GM21529 (cell line): Measurements from ENCODE around the gene SDC4.

ENCODE experiments used
- ATAC-seq: cut with Tn5 transposase; IDR thresholded peaks from one replicate; pipeline ENCODE4 v1.9.1; 2021; ENCODE audit not compliant: unreplicated experiment

SDC4 gene

DNA sequence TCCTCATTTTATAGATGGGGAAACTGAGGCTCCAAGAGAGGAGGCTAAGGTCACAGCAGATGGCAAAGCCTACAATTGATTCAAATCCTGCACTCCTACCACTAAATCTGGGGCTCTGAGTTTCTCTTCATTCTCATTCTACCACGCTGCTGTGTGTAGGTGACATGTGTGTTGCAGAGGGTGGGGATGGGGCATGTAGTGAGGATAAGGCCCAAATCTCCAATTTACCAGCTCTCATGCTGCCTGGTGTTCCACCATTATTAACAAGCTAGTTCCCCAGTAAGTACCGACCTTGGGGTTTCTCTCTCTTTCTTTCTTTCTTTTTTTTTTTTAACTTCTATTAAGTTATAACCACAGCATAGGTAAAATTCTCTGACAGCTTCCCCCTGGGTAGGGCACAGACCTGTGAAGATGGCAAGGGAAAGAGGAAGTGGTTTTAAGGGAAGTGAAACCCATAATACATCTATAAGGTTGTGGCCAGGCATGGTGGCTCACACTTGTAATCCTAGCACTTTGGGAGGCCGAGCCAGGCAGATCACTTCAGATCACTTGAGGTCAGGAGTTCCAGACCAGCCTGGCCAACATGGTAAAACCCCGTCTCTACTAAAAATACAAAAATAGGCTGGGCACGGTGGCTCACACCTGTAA, 27.2 kb downstream of the SDC4 start:
- no peak for ATAC-seq

DNA sequence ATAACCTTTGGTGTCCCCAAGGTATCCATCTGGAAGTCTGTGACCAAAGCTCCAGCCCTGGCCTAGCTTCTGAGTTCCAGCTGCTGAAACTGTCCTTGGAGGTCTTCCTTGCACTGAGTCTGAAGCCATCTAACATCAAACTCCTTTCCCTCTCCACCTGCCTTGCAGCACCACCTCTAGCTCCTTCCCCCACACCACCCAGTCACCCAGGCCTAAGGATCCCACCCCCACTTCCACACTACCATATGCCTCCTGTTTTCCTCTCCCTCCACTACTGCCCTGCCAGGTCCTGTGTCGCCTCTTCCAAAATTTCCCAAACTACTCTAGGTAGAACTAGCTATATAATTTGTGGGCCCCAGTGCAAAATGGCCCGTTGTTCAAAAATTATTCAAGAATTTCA, 29.3 kb downstream of the SDC4 start:
- no peak for ATAC-seq

DNA sequence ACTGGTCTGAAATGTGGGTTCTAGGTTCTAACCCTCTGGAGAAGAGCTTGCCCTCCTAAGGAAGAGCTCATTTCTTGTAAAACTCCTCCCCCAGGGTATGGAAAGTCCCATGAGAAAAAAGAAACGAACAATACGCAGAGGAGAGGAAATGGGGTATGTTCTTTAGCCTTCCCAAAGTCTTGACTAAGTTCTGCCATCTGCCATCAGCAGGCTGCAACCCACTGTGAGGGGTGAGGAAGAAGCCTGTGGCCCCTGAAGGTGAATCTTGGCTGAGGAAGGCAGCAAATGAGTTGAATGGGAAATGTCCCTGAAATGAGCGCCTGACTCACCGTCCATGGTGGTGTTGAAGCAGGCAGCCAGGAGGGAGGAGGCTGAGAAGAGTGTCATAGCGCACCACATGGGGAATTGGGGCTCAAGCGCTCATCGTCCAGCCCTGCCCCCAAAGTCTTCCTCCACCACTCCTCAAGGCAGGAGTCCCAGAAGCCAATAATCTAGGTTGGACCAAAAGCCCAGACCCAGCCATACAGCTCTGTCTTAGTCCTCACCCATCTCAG, 29.8 kb downstream of the SDC4 start:
- no peak for ATAC-seq

- ATAC-seq = no peak
Measured at GRCh38 chr20:45317826-45318225, 30.4 kb downstream of the SDC4 start.

DNA sequence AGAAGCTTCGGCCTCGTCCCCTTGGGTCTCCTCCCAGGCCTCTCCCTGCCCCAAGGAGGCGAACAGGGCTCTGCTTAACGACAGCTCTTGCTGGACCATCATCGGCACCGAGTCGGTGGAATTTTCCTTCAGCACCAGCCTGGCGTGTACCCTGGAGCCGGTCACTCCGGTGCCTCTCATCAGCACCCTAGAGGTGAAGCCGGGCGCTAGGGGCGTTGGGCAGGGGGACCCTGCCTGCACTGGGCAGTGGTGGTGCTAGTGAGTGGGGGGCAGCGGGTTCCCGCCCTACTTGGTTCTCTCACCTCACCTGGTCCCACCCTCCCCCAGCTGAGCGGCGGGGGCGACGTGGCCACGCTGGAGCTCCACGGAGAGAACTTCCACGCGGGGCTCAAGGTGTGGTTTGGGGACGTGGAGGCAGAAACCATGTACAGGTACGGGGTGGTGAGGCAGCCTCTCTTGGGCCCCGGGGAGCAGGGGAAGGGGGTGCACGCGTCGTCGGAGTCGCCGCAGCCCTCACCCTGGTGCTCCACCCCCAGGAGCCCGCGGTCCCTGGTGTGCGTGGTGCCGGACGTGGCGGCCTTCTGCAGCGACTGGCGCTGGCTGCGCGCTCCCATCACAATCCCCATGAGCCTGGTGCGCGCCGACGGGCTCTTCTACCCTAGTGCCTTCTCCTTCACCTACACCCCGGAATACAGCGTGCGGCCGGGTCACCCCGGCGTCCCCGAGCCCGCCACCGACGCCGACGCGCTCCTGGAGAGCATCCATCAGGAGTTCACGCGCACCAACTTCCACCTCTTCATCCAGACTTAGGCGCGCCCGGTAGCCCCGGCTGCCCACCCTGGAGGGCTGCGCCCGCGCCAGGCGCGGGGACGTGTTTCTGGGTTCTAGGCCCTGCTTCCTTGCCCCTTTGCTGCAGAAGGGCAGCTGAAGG, 31.8 kb downstream of the SDC4 start:
- no peak for ATAC-seq

- ATAC-seq = no peak
Measured at GRCh38 chr20:45315672-45316071, 32.6 kb downstream of the SDC4 start.

- no peak for ATAC-seq
Measured at GRCh38 chr20:45313943-45314342, 34.3 kb downstream of the SDC4 start.

DNA sequence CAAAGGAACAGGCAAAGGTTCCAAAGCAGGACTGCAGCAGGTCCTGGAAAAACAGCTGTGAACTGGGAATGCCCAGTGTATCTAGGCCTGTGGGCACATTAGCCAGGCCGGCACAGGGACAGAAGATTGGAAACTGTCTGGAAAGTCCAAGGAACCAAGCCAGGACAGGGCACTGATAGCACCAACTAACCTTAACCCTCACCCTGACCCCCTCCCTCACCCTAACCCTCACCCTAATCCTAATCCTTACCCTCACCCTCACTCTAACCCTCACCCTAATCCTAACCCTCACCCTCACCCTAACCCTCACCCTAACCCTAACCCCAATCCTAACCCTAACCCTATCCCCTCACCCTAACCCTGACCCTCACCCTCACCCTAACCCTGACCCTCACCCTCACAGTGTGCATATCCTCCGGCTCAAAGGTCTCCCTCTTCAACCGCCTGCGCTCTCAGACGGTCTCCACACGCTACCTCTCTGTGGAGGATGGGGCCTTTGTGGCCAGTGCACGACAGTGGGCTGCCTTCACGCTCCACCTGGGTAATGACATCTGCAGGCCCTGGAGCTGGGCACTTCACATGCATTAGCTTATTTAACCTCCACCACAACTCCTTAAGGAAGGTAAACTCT, 35.0 kb downstream of the SDC4 start:
- no peak for ATAC-seq

GRCh38 chr20:45312241-45312640, 36.0 kb downstream of the SDC4 start:
- no peak for ATAC-seq

DNA sequence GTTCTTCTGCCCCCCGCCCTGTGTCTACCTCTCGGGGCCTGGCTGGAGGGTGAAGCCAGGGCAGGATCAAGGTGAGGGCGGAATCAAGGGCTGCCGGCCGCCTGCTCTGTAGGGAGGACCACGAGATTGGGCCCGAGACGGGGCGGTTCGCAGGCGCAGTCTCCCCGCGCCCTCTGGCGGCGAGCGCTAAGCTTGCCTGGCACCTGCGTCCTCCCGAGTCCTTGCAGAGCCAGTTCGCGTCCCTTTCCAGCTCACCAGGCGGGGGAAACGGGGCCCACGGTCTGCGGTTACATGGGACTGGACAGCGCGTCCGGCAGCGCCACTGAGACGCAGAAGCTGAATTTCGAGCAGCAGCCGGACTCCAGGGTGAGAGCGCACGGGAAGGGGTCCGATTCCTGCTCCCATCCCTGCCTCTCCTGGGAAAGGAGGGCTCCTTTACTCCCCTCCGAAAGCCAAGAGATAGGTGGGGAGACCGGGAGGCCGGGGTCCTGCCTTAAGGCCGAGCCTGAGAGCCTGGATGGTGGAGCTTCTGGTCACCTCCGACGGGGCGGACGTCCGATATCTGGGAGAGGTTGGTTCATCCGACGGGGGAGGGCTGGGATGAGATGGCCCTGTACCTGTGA, 36.5 kb downstream of the SDC4 start:
- no peak for ATAC-seq

- no peak for ATAC-seq
Measured at GRCh38 chr20:45309075-45309474, 39.1 kb downstream of the SDC4 start.

GRCh38 chr20:45308117-45308778, 40.0 kb downstream of the SDC4 start, which contains the start of gene MATN4:
Gene MATN4 (minus strand): TSS chr20:45308299. CDS start chr20:45305582, 2,717 bp downstream.
- ATAC-seq = no peak

GRCh38 chr20:45307076-45307640, 41.1 kb downstream of the SDC4 start:
- ATAC-seq = no peak

DNA sequence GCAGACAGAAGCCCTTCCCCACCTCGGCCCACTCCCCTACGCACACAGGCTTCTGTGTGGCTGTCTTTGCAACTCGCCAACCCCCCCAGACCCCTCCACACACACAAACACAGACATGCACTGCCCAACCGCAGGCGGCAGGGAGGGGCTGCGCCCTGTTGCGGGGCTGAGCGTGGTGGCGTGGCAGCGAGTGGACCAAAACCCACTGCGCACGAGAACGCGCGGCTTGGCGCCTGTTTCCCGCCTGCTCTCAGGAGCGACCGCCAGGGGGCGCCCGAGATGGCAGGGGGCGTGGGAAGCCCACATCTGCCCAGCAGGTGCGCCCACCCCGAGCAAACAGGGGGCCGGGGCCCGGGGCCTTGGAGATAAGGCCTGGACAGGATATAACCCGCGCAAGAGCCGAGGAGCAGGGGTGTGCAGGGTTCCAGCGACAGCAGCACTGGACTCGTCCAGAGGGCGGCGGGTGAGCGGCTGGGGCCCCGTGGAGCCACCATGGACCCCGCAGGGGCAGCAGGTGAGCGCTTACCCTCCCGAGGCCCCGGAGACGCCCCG, 41.7 kb downstream of the SDC4 start, which contains the start of gene RBPJL:
TSS of gene RBPJL (plus strand) at position 410 of the 552 bp plus-strand sequence. CDS start at position 493, 83 bp downstream.
- ATAC-seq = no peak

DNA sequence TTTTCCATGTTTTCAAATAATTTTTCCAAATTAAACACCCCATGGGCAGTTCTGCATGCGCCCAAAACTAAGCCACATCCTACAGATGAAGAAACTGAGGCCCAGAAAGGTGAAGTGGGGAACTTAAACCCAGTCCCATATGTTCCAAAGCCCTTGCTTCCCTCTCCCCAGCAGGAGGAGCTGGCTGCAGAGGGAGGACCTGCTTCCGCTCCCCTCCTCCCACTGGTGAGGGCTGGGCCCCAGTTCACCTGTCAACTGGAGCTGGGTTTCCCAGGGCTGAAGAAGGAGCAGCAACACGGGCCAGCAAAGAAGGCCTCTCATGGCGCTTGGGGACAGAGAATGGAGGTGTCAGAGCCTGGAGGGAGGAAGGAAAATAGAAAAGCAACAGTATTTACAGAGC, 43.0 kb downstream of the SDC4 start:
- no peak for ATAC-seq

GRCh38 chr20:45304464-45304999, 43.7 kb downstream of the SDC4 start:
- no peak for ATAC-seq

DNA sequence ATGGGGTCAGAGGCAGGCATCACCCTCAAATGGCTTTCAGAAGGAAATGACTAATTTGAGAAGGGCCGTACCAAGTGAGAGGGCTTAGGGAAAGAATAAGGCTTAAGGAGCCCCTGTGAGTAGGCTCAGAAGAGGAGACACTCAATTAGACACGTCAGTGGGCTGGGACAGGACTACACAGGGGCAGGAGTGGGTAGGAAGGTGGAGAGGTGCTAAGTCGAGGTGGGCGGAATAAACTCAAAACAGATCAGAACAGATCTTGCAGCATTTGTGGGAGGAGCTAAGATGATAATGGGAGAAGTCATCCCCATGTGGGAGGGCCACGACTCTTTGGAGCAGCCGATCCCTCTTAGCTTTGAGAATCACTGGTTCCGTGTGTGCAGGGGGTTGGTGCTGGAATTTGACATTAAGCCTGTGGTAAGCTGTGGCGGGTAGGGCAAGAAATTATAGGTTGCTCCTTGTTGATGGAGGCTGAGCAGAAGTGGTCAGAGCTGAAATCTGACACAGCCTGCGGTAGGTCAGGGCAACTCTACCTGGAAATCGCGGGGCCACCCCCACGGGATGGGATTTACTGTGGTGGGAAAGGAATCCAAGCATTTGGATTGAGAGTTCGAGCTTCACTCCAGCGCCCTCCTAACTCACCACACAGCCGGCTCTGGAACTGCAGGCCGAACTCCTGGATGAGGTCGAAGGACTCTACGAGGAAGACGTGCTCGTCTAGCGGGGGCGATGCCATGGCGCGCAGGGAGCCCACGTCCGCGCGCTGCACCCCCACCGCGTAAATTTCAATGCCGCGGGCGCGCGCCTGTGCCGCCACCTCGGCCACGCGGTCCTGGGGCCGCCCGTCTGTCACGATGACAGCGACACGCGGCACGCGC, 44.4 kb downstream of the SDC4 start:
- no peak for ATAC-seq

GRCh38 chr20:45301824-45302271, 46.4 kb downstream of the SDC4 start:
- no peak for ATAC-seq
